ENCODE results near the gene EDDM3A.

Gene EDDM3A

GRCh38 chr14:20789230-20789813 is 43.6 kb downstream of the EDDM3A start:
- DNase-seq (ENCODE audit: low read depth): no peak

- DNase-seq (ENCODE audit: low read depth): no peak
Observed at GRCh38 chr14:20790464-20791116, 44.9 kb downstream of the EDDM3A start.

- DNase-seq (ENCODE audit: low read depth): no peak
Observed at GRCh38 chr14:20791187-20791586, 45.5 kb downstream of the EDDM3A start.

GRCh38 chr14:20791597-20791996 is 45.9 kb downstream of the EDDM3A start:
- no peak for DNase-seq (ENCODE audit: low read depth)

GRCh38 chr14:20792556-20792955 is 46.9 kb downstream of the EDDM3A start:
- no peak for DNase-seq (ENCODE audit: low read depth)

GRCh38 chr14:20794644-20795369 is 49.1 kb downstream of the EDDM3A start:
- DNase-seq (ENCODE audit: low read depth): no peak

GRCh38 chr14:20797164-20797563 is 51.5 kb downstream of the EDDM3A start:
- no peak for DNase-seq (ENCODE audit: low read depth)

Measured in activated T-cell treated with anti-CD3 and anti-CD28 coated beads for 48 hours (primary cell).